NCI-H2196 treated with DMSO at 0.1 percent for 48 hours (cell line): Measurements from ENCODE around the gene PSKH1.
"Not testable (repeated sequence)": the region's sequence is repeated elsewhere in the genome, so short reads cannot be mapped to it uniquely, and the experiment has no call there.

Experiments used
- DNase-seq: peaks from one replicate; lab custom pipeline; 2025; ENCODE audit not compliant: unreplicated experiment; lab: John Stamatoyannopoulos, UW

The PSKH1 gene

DNA sequence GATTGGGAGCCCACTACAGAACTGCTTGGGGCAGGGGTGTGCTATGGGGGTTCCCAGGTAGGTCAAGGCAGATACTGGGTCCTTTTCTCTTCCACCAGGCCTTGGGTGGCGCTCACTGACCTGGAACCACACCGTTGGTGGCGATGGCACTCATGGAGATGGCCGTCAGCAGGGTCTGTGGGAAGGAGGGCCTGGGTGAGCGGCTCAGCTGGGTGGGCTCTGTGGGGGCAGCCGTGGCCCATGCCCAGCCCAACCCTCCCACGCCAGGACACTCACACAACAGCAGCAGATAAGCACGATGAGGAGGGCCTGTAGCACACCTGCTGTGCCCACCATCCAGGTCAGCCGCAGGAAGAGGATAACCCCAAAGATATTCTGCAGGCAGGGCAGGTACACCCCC, 64.6 kb downstream of the PSKH1 start:
- no peak for DNase-seq

DNA sequence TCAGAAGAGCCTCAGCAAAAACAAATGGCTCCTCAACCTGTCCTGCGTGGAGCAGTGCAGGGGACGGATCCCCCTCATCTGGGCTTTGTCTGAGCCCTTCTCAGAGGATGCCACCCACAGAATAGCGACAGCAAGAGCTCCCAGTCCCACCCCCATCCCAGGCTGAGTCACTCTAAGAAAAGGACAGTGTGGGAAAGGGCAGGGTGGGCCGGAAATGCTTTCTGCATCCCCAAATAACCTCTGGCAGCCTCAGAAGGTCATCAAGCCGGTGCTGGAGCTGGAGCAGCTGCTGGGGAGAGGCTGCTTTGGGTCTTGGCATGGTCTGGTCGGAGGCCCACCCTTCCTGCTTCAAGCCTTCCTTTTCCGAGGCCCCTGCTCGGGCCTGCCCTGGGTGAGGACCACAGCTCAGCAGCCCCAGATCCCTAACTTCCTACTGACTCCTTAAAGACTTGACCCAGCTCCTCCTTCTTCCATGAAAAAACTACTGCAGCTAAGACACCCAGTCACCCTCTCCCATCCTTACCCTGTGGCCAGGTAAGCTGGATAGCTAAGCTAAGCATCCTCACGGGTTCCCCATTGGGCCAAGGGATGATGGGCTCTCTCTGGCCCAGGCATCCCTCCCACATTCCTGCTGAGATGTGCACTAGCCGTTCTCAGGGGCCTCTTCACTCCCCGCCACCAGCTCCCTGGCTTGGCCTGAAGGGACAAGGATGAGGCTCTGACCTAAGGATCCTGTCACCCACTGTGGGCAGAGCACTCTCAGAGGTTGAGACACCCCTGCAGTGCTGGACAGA, 66.7 kb downstream of the PSKH1 start:
- DNase-seq: no peak

DNA sequence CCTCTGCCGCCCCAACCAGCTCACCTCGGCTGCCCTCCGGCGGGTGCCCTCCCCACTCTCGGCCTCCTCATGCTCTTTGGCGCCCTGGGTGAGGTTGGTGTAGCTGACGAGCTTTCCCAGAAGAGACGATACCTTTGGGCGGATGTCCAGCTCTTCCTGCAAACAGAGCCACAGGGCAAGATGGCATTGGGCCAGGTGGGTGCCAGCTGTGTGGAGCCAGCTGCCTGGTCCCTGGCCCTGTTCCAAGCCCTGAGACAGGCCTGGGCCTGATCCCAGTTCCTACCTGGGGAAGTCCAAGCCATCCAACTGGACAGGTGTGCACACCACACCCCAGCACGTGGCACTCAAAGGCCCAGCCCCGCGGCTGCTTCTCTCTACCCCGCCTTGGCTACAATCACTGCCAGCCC, 68.5 kb downstream of the PSKH1 start:
- peak; percentile 89 for DNase-seq

DNA sequence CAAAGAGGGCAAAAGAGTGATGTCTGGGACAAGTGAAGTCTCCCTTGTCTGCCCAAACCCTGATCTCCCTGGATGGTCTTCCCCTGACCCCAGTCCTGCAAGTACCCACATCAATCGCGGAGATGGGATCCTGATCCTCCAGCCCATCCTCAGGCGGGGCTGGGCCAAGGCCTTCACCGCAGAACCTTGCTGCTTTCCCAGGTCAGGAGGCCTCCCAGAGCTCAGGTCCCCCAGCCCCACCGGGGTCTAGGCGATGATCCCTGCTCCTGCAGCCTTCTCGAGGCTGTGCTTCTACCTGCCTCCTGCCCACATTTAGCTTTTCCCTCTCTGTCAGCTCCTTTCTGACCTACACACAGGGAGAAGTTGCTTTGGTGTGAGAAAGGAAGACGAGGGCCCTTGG, 69.1 kb downstream of the PSKH1 start:
- no peak for DNase-seq

DNA sequence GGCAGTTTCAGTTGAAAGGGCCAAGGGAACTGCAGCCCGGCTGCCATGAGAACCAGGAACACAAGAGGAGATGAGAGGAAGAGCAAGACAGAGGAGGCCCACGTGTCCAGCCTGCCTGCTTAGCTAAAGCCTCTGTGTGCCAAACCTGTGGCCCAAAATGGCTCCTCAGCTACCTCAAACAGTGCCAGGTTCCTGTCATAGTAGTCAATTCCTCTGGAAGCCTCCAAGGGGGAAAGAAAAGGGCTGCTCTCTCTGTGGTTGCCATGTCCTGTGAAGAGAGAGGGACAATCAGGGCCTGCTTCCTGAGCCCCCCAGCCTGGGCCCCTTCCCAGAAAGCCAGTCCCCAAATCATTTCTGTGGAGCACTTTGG, 70.2 kb downstream of the PSKH1 start:
- DNase-seq: no peak

DNA sequence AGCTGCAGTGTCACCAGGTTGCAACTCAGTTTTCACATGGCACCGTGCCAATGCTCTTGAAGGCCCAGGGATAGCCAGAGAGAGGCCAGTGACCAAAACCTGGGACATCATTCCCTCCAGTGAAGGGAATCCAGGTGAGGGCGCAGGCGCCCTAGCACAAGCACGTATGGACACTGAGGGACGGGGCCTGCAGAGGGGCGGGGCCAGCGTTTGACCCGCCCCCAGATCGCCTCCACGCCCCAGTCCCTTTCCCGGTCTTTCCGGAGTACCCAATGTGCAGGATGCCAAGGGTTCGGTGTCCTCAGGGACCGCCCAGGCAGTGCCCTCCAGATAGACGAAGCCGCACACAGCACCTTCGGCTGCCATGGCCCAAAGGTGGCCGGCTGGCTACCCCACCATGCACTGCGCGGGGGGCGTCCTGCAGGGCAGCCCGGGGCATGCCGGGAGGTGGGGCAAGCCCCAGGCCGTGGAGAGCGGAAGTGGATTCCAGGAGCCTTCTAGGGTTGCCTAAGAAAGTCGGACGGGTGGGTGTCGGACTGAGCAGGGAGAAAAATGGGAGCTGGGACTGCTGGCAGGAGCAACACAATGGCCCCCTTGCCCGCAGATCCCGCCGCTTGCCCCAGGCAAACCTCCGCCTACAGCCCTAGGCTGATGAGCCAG, 70.7 kb downstream of the PSKH1 start:
- no peak for DNase-seq

DNA sequence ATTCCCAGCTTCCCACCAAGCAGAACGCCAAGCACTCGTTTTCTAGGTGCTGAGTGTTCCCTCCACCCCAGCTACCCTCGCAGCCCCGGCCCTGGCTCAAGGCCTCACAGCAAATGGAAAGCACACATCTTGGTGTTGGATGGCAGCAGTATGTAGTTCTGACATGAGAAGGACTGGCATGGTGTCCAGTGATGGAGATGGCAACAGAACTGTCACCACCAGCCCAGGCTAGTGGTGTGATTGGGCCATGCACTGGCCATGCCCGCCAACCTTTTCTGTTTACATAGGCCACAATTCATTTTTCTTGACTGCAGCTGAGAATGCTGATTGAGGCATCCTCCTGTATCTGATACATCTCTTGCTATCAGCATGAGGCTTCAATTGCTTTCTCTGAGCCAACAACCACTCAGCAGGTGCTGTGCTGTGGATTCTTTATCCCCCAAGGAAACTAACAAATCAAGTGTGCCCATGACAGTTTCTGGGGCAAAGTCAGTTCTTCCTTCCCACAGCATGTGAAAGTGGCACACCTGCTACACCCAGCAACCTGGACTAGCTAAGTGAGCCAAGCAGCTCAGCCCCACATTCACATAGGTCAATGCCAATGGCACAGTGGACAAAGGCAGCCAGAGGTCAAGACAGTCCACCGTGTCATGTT, 71.5 kb downstream of the PSKH1 start:
- DNase-seq: no peak

DNA sequence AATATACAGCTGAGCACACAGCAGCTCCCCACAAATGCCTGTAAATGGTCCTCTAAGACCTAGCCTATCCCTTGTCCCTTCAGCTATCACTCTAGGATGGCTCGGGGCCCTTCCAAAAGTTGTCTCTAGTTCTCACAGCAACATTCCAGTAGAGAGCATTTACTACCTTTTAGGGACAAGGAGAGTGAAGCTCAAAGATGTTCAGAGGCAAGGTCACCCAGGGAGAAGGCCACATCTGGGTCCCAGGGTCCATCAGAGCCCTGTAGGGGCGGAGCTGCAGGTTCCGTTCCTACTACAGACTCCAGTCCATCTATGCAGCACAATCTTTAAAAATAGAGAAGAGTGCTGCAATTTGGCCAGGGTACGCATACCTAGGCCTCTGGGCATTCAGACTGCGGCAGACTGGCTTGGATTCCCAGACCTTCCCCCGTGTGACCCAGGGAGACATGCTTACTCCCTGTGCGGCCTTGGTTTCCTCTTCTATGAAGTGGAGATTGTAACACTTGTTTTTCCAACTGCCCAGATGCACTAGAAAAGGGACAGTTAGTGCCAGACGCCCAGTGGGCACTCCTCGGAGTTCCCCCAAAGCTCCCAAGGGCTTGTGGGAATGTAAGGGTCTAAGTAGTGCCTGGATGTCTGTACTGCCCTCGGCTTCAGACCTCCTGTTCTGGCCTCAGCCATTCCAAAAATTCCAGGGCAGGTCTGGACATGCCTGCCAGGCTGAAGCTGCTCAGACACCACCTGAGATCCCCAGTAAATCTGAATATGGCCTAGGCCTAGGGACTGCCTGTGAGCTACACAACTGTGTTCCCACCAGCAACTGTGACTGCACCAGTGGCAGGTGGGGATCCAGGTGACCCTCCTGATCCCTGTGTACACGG, 72.9 kb downstream of the PSKH1 start:
- DNase-seq: no peak

DNA sequence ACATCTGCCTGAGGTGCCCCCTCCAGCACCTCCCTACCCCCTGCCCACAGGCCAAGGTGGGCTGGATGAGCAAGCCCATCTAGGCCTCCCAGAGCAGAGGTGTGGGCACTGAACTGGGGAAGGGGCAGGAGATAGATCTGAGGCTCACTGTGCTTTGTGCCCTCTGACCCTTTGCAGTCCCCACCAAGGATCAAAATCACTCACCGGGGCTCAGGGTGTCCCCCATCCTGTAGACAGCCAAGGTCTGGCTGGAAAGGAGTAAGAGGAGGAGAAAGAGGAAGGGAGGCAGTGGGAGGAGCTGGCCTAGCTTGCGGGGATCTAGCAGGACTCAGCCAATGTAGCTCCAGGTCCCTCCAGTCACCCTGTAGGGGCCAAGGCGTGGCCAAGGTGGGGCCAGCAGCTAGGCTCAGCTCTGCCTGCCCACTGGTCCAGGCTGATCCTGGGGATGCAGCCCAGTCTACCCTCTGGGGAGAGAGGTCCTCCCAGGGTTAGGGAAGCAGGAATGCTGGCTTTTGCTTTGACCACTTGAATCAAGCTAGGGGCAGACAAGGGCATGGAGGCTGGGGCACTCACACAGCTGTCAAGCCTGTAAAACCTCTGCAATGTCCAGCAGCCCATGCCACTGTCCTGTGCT, 73.6 kb downstream of the PSKH1 start:
- no peak for DNase-seq

DNA sequence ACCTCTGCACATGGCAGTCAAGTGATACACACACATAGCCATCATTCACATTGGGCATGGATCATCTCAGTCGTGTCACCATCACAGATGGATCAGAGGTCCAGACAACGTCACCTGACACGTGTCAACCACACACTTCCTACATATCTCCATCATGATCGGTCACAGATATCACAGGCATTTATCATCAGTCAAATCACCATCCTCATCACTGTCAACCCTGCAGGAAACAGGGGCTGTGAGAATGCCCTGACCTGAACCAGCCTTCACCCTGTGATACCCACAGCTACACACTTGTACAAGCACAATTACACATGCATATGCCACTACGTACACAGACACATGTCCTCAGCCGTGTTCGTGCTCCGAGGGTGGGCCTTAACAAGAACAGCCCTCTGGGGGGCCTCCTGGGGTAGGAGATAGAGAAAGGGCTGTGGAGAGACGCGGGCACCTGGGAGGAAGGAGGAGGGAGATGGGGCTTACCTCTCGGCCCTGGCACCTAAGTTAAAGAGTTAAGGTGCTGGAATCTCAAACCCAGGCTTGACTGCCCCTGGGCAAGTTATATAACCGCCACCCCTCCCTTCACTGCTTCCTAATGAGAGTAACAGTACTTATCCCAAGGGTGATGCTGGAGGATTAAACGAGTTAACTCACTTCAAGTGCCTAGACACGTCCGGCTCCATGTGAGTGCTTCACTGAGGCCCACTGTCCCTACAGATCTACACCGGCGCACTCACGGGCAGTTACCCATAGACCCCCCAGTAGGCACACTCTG, 74.3 kb downstream of the PSKH1 start:
- DNase-seq: no peak

DNA sequence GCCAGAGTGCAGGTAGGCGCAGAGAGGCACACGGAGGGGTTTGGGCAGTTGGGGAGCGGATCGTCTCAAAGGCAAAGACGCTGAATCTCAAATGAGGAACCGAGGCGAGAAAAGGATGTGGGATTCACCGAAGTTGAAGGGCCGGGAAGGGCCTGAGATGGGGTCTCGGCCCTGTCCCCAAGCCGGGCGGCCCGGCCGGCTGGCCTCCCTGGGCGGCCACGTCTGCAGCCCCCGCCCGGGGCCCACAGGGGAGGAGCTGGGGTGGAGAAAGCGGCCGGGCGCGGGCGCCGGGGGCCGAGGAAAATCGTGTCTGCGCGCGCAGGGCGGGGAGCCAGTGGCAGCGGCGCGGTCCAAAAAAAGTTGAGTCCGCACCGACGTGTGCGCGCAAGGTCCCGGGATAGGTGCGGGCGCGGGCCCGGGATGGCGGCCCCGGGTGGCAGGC, 74.9 kb downstream of the PSKH1 start:
- DNase-seq: no peak

DNA sequence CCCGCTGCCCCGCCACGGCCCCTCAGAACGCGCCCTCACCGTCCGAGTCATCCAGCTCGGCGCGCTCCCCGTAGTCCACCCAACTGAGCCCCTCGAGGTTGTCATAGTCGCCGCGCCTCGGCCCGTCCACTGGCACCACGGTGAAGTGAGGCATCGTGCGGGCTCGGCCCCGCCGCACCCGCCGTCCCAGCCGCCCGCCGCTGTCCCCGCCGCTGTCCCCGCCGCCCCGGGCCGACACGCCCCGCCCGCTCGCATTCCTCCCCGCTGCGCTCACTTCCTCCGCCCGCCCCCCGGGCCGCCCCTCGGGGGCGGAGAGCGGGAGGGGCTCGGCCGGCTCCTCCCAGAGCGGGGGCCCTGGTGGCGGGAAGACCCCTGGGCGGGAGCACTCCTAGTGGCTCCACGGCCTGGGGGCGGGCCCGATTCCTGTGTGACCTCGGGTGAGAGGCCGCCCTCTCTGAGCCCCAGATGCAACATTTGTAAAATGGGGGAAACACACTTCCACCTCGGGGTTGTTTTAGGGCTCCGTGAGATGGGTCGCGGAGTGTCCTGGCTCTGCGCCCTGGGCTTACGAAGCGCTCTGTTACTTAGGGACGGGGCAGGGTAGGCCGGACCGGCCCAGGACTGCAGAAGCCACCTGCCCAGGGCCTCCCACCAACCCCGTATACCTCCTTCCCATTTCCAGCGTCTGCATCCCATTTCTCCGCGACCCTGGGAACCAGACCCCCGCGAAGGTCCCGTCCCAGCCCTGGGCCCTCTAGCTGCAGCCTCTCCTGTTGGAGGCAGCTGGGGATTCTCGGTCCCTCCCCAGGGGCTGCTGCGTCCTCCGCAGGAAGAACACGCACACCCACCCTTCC, 75.6 kb downstream of the PSKH1 start, which contains the start of gene SLC12A4:
Gene SLC12A4 (minus strand): TSS at position 238 of the 854 bp plus-strand sequence. CDS start 84 bp downstream, at position 154.
- peak; percentile 12 for DNase-seq

DNA sequence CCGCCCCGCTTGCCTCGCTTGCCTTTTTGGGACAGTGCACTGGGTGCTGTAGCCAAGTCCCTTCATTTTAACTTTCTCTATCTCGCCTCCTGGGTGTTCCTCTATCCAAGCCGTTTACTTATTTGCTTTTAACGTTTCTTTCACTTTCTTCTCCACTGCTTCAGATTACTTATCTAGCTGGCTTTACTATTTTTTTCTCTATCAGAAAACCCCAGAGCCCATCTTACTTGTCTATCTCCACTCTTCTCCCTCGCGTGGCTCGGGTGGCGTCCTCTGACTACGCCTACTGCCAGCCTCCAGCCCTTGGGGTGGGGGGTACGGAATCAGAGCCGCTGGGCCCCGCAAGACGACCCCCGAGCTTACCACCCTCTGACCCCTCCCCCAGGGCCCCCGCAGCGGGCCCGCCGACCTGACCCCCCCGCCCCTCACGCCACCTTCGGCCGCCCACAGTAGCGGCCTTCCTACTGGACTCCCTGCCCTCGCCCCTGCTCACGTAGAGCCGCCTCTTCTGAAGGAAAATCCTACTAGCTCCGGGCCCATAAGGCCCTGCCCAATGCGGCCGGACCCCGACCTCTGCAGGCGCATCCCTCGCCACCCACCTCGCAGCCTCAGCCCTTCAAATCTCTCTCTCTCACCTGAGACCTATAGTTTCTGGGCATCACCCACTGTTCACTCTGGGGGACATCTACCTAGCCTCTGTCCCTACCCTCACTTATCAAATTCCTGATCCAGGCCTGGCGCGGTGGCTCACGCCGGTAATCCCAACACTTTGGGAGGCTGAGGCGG, 76.4 kb downstream of the PSKH1 start:
- no peak for DNase-seq

DNA sequence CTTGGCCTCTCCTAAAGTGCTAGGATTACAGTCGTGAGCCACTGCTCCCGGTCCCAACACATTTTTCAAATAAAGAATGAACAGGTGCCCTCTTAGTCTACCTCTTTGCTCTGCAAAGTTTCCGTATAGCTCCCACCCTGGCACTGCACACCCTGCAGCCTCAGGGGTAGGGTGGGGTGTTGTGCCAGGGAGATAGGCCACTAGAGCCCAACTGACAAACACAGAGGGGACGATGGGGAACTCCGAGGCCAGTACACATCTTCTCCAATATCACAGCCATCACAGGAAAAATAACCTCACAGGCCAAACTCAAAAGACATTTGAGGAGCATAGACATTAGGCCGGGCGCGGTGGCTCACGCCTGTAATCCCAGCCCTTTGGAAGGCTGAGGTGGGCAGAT, 78.1 kb downstream of the PSKH1 start:
- DNase-seq: no peak

DNA sequence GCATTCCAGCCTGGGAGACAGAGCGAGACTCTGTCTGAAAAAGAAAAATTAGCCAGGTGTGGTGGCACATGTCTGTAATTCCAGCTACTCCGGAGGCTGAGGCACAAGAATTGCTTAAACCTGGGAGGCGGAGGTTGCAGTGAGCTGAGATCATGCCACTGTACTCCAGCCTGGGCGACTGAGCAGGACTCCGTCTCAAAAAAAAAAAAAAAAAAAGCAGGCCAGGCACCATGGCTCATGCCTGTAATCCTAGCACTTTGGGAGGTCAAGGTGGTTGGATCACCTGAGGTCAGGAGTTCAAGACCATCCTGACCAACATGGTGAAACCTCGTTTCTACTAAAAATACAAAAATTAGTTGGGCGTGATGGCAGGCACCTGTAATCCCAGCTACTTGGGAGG, 79.2 kb downstream of the PSKH1 start:
- DNase-seq: not testable (repeated sequence)

DNA sequence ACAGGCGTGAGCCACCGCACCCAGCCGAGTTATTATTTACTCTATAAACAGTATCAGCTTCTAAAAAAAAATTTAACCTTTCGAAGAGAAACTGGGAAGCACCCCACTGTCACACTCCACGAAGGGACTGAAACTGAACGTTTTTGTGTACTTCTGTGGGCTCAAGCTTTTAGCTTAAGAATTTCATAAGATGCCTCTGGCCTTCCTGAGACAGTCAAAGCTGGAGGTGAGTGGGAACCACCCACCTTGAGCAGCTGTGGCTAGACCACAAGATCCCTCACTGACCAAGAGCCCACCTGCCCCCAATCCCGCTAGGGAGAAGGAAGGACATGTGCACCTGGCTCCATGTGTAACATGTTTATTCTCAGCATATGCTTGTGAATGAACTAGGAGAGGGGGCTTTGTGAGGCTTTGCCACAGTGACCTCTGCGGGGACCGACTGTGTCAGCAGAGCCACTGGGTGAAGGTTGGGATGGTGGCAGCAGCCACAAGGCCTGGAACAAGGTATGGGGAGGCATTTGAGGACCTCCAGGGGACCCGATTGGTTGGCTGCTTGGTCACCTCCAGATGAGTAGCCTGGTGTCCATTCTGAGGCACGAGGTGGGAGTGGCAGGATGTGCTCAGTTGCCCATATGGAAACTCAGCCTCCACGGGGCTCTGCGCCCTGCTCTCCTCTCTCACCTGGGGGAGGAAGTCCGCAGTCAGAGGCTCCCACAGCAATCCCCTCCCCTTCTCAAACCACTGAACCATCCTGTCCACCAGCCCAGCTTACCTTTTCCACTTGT, 82.5 kb downstream of the PSKH1 start:
- DNase-seq: no peak

DNA sequence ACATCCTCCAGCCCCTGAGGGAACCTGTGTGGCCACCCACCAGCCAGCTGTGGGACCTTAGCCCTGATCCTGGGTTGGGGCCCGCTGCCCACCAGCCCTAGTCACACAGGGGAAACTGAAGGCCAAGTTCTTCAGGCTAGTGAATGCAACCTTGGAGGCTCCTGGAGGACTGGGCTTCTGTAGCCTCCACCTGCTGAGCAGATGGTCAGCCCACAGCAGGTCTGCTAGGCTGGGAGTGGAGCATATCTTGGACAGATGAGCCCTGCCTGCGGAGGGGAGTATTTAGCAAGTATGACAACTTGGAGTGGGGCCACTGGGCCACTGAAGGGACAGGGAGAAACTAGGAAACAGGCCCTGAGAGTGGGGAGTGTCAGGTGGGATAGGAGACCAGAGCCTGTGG, 83.2 kb downstream of the PSKH1 start:
- DNase-seq: no peak
